Fibroblast of peridontal ligament (primary cell): Measurements from ENCODE around the gene CYSLTR2.

Experiments used
- DNase-seq: peaks from one replicate; pipeline ENCODE4 v3.0.0-alpha.2; 2010; ENCODE audit errors: extremely low read depth

Gene CYSLTR2, protein sequence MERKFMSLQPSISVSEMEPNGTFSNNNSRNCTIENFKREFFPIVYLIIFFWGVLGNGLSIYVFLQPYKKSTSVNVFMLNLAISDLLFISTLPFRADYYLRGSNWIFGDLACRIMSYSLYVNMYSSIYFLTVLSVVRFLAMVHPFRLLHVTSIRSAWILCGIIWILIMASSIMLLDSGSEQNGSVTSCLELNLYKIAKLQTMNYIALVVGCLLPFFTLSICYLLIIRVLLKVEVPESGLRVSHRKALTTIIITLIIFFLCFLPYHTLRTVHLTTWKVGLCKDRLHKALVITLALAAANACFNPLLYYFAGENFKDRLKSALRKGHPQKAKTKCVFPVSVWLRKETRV

DNA sequence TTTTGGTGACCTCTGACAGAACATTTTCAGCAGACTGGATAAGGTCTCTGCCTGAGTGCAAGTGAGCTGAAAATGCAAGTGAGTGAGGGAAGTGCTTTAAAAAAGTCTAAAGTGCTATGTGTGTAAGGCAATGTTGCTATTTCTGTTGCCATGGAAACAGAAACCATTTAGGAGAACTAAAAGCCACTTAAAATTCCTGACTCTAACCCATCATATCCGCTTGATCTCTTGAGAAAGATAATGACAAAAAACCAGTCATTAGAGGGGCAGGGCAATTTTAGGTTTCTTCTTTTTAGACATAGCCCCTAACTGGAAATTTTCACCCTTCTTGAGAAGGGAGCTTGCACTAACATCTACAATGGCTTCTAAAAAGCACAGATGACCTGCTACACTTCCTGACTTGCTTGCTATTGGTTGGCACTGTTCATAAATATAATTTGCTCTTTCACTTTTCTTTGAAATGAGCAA is at the start of gene CYSLTR2:
CYSLTR2 (plus strand) TSS at position 458 of the 468 bp plus-strand sequence. CDS start 52,889 bp downstream, outside the sequence.
- DNase-seq = peak; percentile 62

DNA sequence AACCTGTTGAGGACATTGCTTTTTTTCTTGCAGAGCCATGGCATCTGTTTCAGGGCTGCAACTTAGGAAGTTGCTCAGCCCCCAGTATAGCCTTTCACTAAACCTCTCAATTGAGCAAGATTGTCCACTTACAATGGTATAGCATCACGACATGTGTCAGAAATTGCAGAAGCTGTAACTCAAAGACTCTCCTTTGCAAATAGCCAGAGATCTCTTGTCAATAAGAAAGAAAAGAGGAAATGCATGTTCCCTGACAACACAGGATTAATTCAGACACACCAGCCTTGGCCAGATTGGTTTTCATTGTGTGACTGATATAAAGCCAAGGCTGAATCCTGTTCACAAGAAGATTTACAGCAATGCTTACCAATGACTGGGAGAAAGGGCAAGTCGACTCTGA is 38.7 kb upstream of the CYSLTR2 start:
- no peak for DNase-seq

DNA sequence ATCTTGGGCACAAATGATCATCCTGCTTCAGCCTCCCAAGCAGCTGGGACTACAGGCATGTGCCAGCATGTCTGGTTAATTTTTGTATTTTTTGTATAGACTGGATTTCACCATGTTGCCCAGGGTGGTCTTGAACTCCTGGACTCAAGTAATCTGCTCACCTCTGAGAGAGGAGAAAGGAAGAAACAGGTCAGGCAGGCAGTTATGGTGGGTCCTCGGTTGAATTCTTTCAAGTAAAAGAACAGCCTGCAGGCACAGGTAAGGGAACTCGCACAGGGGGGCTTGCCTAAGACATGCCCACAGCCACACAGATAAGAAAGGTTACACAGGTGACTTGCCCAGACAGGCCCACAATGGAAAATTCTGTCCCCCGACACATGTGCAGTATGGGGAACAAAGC is 34.8 kb upstream of the CYSLTR2 start:
- DNase-seq = no peak

DNA sequence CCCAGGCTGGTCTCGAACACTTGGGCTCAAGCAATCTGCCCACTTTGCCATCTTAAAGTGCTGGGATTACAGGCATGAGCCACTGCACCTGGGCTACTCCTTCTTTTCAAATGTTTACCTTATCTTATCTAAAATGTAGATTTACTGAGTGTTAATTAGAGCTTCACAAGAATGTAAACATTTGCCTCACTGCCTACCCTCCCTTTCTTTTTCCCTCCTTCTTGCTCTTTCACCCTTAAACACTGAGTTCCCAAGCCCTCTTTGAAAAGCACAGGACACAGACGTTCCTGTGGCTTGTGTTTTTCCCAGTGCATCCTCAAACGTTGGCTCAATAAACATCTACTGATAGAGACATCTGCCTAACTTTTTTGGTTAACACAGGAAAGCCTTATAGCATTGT is 32.7 kb upstream of the CYSLTR2 start:
- no peak for DNase-seq

DNA sequence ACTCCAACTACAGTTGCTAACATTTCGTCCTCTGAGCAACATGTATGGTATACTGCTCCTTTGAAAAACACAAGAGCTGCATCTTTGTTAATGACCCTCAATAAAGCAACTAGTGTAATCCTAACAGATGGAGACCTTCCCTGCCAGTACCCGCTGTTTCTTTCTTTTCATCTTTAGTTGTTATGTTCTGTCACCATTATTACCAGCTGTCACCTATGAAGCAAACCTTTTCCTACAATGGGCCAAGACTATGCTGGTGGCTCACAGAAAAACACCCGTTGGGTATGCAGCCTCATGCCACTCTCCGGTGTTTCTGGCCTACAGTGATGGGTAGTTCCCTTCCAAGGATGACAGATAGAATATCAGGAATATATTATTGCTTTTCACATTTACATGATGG is 29.7 kb upstream of the CYSLTR2 start:
- DNase-seq = no peak

DNA sequence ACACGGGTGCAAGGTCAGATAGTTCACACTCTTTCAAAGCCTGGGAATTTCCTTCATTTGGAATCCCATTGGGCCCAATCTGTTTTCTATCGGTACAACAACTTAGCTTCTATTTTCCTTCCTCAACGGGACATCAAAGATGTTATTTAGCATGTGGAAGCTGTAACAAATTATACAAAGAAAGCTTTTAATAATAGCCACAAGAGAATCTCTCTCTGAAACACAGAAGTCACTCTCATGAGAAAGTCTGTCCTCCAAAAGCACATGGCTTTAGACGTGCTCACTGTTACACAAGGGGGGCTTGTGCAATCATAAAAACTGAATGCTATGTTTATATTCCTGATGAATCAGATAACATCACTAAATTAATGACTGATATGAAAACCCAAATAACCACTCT is 28.9 kb upstream of the CYSLTR2 start:
- DNase-seq = no peak

DNA sequence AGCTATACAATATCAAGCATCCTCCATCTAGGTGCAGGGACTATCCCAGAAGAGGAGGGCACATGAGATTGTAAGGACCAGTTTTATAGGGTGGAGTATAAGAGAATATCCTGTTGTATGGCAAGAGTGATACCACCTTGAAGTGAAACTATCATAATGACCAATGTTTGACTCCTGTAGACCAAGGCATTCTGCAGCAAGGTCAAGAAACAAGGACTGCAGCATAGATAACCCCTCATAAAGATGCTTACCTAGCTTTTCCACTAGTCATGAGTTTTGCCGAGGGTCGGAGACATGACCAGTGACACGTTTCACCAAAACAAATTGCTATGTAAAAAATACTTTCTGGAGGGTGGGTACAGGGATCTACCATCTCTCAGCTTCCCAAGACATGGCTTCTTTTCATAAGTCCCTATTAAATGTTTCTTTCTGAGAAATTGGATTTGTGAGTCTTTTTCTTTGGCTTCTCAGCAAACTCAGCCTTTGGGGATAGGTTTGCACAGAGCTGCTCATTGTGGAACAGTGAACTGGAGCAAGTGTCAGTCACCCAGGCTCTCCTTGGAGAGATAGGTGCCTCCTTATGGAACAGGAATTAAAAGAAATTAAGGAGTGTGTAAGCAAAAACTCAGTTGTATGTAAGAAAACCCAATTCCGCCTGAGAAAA is 28.2 kb upstream of the CYSLTR2 start:
- DNase-seq = no peak

DNA sequence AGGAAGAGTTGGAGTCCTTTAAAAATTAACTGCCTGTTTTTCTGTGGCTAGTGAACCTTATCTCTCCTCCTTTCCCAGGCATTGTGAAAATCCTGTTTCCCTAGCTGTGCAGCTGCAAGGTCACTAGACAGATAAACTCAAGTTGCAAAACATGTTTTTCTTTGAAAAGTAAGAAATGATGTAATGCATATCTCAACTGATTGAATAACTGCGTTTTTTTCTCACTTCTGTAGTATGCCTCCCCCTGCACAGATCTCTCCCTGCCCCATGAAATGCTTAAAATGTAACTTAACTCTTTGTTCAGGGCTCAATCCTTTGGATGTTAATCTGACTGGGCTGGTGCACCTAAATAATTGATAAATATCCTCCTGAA is 27.7 kb upstream of the CYSLTR2 start:
- DNase-seq = no peak

DNA sequence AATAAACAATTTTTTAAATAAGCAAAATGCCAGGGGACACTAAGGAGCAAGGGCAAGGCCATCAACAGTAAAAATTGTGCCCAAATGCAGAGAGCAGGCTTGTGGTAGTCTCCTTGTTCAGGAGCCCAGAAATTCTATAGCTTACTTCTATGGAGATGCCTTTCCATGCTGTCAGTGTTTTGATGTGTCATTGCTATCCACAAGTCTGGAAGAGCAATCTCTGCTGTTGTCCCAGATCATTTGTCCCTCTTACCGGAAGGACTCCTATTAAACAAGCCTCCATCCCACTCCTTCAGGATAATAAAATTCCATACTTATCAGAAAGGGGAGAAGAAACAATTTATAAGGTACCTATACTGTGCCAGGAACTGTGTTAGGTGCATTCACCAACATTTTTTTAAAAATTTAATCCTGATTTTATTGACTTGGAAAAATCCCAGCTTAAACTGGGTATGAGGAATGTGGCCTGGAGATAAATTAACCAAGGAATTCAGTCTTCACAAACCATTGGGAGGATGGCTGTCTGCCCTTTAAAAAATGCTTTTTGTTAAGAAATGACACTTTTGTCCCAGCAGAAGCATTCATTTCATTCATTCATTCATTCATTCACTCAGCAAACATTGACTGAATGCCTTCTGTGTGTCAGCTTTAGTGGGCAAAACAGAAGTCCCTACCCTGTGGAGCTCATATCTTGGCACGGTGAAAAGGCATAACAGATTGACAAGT is 26.8 kb upstream of the CYSLTR2 start:
- DNase-seq = no peak

DNA sequence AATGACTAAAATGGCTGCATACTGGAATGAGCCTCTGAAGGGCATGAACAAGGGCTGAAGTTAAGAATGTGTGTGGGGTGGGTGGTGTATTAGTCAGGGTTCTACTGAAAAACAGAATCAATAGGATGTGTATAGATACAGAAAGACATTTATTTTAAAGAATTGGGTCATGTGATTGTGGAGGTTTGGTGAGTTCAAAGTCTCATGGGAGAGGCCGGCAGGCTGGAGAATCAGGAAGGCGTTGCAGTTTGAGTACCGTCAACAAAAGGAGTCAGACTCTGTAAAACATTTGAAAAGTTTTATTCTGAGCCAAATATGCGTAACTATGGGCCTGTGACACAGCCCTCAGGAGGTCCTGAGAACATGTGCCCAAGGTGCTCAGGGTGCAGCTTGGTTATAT is 24.5 kb upstream of the CYSLTR2 start:
- no peak for DNase-seq

DNA sequence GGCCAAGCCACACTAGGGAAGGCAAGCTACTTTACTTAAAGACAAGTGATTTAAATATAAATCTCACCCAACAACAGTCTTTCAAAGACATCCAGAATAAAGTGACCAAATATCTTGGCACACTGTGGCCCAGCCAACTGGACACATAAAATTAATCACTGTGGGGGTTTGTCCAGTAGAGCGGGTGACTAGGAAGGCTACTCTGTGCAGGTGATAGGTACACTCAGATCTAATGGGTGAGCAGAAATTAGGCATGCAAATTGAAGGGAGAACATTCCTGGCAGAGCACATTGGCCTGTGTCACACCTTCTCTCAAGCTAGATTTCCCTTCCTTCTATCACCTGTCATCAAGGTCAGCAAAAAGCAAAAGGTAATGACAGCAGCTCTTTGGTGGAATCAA is 23.4 kb upstream of the CYSLTR2 start:
- no peak for DNase-seq

DNA sequence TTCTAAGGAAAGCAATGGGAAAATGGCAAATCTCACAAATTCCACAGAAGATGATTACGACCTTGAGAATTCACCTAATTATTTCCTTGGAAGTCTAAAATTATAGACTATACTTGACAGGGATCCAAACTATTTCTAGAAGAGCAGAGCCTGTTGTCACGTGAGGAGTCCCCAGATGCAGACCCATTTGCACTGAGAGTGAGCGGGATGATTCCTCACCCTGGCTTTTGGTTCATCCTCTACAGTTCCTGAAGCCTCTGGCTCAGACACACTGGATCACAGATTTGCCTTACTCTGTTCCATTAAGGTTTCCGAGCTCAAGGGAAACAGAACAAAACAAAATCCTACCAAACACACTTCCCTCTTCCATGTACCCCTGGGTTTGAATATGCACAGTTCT is 23.0 kb upstream of the CYSLTR2 start:
- DNase-seq = no peak

DNA sequence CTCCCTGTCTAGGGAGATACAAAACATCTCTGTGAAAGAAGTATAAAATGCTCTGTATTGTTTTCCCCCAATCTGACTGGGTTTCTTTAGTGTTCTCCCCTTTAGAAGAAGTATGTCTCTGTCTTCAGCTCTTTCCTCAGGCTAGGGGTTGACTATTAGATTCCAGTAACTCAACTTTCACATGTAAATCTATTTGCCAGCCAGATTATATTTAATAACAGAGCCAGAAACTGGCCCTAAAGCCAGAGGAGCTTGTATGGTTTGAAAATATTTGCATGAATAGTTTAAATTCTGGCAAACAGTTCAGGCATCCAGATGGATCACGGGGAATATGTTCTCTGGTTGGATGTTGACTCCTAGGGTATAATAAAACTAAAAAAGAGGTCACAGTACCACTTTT is 22.3 kb upstream of the CYSLTR2 start:
- peak; percentile 8 for DNase-seq

DNA sequence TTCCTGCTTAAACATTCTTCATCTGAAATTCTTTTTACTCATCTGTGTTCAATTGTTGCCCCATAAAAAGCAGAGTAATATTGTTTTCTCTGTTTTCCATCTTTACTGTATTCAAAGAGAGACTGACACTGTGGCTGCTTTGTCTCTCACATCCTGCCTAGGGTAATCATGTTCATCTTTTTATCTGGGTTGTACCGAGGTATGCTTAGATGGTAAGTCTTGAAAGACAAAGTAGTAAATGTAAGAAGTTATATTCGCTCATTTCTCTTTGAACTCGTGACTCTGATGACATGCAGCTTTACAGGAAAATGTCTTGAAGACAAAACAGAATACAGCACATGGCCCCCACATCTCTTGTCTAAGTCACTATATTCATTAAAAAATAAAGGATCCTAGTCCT is 20.0 kb upstream of the CYSLTR2 start:
- no peak for DNase-seq

DNA sequence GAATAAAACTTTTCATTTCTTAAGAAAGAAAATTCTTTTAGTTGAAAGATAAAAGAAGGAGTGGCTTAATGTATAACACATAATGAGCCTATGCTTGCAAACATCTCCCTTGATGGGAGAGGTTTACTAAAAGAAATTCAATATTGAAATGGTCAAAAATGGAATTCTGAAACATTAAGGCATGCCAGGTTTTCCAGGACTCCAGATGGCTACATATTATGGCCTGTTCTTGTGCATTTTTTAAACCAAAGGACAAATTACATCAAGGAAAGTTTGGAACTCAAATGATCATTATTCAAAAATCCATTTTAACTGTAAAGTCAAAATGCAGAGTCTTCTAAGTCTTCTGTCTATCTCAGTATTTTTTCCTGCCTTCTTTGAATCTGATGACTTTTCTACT is 19.1 kb upstream of the CYSLTR2 start:
- no peak for DNase-seq

DNA sequence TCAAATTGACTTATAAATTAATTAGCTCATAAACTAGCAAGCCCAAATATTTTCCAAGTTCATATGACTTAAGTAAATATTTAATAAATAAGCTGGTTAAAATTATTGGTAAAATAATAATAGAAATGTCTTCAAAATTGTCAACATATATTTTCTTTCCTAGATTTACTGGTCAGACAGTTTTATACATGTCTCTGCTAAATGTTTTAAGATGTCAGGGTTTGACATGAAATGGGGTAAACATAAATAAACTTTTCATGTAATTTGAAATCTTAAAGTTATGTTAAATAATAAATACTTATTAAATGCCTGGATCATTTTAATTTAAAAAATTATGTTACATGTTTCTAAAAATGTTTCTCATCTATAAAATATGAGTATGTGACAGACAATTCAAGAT is 18.3 kb upstream of the CYSLTR2 start:
- no peak for DNase-seq

DNA sequence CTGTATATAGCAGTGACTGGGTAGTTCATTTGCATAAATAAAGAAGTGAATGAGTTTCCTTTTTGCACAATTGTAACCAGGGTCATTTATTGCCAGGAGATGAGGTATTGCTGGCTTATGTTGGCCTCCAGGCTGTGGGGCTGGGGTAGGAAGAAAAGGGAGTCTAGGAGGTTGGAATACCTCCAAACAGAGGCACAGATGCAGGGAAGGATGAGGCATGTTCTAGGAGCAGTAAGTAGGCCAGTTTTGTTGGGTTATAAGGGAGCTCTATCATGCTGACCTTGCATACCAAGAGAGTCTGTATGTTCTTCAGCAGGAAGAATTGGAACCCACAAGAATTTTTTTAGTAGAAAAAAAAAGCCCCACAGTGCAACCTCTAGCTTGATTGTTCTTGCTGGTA is 17.2 kb upstream of the CYSLTR2 start:
- peak; percentile 5 for DNase-seq

DNA sequence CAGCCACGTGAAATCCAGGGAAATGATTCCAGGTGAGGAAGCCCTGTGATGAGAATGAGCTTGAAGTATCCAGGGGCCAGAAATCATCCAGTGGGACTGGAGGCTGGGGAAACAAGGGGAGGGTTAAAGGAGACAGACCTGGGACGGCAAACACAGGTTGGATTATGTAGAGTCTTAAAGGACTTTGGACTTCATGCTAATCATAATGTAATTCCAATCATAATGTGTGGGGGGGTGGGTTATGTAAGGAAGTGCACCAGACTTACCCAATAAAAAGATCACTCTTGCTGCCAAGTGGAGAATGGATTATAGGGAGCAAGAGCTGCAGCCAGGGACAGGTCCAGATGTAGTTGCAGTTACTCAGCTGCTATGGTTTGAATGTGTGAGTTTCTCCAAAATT is 16.1 kb upstream of the CYSLTR2 start:
- DNase-seq = no peak

DNA sequence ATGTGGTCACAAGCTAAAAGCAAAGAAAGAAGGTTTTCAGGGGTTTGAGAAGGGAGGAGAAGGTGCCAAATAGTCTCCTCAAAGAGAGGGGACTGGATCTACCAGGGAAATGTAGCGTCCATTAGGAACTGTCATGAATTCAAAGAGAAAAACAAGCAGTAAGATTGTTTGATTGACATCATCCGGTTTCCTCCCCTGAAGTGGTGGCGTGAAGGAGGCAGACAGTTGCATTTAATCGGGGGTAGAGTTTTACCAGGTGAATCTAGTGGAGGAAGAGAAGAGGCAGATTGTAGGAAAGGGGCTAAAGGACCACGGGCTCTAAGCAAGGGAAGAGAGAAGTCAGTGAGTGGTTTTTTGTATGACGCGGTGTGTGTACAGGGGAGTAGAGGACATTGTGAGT is 13.0 kb upstream of the CYSLTR2 start:
- no peak for DNase-seq

DNA sequence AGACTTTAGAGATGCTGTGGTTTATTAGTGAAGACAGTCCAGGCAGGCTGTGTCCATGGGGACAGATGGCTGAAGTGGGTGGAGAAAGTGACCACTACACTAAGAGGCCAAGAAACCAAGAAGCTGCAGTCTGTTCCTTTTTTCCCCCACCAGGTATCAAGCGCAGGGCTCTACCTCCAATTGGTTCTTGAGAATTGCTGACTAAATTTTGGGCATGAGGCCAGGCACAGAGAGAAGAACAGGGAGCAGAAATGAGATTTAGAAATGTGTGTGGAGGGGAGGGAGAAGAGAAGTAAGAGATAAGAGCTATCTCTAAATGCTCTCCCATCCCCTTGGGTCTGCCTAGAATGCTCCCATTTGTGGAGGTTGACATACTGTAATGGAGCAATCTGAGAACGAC is 12.3 kb upstream of the CYSLTR2 start:
- DNase-seq = no peak

DNA sequence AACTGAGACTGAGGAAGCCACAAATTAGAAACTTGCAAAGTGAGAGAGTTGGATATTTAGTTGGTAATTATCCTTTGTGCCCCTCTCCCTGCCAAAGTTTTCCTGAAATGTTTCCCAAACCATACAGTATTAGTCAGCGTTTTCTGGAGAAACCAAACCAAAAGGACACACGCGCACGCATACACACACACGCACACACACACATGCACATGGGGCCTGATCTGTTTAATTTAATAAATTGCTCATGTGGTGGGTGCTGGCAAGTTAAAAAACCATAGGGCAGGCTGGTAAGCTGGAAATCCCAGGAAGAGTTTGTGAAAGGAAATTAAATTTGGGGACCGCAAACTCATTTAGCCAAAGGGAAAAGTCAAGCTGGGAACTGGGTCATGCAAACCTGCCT is 11.7 kb upstream of the CYSLTR2 start:
- peak; percentile 18 for DNase-seq

DNA sequence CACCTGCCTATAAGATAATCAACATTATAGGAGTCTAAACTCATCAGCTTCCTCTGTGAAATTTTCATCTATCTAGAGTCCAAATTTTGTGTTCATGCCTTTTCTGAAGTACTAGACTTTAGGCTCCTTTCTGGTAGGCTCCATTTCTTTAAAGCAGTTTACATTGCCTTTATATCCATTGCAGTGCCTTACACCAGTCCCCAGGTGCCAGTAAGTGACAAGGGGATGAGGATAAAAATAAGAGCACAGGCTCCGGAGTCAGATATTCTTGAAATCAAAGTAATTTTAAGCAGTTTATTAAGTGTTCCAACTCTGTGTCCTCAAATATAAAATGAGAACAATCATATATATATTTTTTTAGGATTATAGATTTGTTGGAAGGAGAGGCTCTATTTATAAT is 10.6 kb upstream of the CYSLTR2 start:
- no peak for DNase-seq

DNA sequence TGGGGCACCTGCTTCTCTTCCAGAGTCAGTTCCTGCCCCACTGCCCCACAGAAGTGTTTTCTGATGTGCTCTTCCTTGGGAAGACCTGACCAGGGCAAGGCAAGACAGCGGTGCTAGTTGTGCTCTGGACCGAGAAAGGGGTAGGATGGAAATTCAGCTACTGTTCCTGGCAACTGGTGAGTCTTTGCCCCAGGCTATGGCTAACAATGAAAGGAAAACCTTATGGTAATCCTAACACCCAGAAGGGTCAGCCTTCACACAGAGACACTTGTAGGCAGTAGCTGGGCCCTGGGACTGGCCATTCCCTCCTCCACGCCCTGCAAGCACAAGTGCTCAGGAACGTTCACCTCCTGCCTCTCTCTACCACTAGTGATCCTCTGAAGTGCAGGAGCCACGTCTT is 9.6 kb upstream of the CYSLTR2 start:
- DNase-seq = no peak
